Ramos (cell line): ENCODE data around the gene LRP3.

Experiments
- in situ Hi-C: fragments of 300-500 bp; cut with MboI; formaldehyde crosslinking; loops from one replicate; pipeline ENCODE4 v1.14.3; 2022; ENCODE audit warnings: low sequenced_read_pairs; ENCODE audit not compliant: unreplicated experiment

LRP3 gene

DNA sequence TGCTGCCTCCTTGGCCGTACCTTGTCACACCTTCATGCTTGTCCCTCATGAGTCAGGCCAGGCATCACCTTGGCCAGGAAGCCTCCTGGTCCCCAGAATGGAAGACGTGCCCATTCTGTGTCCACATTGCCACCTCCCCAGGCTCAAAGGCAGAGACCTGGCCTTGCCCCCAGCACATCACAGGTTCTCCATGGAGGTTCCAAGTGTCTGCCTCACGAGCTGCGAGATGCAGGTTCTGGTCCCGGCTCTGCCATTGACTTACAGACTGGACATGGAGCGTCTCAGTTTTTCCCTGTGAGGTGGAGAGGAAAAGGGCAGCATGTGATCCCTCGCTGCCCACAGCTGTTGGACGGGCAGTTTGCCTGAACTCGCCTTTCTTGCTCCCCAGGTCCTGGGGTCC, 40.6 kb downstream of the LRP3 start:
- in situ Hi-C loops = loop anchor here (5.0 to 10.0 kb wide), 2 partner anchors 173 to 540 kb away; no protein-coding TSS in a partner anchor

- in situ Hi-C loops = loop anchor here (5.0 to 10.0 kb wide), 2 partner anchors 172 to 539 kb away; no protein-coding TSS in a partner anchor
Observed at GRCh38 chr19:33235269-33235995, 41.3 kb downstream of the LRP3 start.

GRCh38 chr19:33235996-33236350, 41.8 kb downstream of the LRP3 start:
- in situ Hi-C loops = loop anchor here (5.0 to 10.0 kb wide), 2 partner anchors 171 to 539 kb away; no protein-coding TSS in a partner anchor

DNA sequence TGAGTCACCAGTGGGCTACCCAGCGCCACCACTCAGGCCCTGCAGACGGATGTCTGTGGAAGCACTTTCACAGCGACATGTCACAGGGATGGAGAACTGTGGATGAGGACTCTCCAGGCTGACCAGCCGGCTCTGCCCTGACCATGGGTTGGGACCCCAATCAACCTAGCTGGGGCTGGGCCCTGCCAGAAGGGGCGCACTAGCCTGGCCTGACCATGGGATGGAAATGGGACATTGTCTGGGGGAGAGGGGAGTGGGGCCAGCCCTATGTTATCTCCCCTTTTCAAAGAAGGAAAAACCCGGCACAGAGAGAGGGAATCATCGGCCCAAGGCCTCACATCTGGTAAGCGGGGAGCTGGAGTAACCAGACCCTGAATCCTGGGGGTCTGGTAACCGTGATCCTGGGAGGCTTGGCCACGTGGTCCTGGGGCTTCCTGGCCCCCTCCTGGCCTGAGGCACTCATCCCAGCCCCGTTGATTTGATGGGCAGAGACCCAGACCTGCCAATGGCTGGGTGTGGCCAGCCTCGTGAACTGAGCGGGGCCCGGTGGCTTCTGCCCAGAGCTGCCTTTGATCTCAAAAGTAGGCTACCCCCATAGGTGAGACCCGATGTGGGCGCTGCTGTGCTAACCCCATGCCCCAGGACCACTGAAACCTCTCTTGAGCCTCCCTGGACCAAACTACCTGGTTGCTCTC, 42.7 kb downstream of the LRP3 start:
- in situ Hi-C loops = loop anchor here (5.0 to 10.0 kb wide), 2 partner anchors 170 to 538 kb away; no protein-coding TSS in a partner anchor

DNA sequence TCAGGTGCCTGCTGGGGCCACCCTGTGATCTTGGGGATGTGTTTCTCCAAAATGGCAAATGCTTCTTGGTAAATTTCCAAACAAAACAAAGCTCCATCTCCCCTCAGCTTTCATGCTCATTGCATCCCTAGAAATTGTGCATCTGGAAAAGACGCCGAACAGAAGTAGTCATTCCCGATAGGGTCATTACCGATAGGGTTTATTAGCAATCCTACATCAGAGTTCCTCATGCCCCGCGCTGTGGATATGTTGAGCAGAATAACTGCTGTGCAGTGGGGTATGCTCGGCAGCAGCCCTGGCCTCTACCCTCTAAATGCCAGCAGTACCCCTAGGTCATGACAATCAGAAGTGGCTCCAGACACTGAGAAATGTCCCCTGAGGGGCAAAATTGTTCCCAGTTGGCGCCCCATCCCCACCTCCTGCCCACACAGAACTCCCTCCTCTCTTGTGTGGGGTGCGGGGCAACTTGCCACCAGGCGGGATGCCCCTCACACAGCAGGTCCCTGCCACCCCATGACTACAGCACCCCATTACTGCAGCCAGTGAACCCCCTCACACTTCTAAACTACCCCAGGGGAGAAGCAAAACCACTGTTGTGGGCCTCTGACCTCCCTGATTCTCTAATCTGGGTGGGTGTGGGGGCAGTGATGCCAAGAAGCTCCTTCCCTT, 44.5 kb downstream of the LRP3 start:
- in situ Hi-C loops = loop anchor here (5.0 to 10.0 kb wide), 2 partner anchors 169 to 536 kb away; no protein-coding TSS in a partner anchor

- in situ Hi-C loops = loop anchor here (5.0 to 10.0 kb wide), 2 partner anchors 168 to 535 kb away; no protein-coding TSS in a partner anchor
Observed at GRCh38 chr19:33239223-33239975, 45.3 kb downstream of the LRP3 start.

DNA sequence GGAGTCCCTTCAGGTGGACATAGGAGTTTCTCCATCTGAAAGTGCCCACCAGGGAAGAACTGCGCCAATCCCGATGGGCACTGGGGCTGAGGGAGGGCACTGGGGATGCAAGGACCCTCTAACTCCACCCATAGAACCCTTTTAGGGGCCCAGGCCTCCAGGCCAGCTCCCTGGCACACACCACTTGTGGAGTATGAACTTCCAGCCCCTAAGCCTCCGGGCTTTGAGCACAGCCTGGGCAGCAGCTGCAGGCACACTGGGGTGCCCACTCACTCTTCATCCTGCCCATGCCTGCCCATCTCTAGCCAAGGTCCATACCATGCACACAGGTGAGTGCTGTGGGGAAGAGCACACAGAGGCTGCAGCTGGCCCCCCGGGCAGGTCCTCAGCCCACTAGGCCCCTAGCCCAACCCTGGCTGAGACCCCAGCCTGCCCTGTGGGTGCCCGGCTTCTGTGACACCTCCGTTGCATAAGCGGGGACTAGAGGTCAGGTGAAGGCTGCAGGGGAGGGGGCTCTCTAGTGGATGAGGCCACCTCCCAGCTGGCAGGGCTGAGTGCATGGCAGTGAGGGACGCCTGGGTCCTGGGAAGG, 46.1 kb downstream of the LRP3 start:
- in situ Hi-C loops = no loop called here

DNA sequence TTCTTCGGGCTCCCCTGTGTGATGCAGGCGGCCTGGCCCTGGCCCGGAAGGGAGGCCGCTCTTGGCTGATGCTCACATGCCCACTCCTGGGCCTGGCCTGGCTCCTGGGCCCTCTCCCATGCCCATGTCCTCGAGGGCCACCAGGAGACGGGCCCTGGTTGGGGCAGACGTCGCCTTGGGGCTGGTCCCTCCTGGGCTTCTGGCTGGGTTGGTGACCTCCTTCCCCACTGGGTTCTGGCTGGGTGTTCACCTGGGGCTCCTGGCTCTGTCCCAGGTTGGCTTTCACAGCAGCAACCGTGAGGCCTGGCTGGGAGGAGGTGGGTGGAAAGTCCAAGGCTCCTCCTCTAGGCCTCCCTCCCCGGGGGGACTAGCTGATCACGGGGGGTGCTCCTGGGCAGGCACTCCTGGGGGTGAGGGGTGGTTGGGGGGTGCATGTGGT, 47.0 kb downstream of the LRP3 start:
- in situ Hi-C loops = no loop called here

DNA sequence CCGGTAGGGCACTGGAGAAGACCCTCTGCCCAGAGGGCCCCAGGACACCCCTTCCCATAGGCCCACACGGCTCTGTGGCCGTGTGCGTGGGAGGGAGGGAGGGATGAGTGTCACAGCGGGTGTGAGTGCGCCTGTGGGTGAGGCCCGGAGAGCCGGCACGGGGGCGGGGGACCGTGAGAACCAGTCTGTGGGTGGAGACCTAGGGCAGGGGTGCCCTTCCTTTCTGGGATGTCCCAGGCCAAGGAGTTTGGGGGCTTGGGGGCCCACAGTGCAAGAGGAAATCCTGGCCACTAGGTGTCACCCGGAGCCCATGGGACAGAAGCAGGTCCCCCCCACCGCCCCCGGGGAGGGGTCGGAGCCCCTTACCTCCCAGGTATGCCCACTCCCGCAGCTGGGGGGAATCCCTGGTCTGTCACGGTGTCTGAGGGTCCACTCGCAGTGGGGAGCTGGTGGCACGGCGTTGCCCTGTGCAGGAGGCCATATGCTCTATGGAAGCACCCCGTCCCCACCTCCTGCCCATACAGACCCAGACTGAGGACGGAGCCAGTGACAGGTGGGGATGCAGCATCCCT, 47.5 kb downstream of the LRP3 start:
- in situ Hi-C loops = no loop called here

GRCh38 chr19:33242131-33242530, 48.0 kb downstream of the LRP3 start:
- in situ Hi-C loops = no loop called here

DNA sequence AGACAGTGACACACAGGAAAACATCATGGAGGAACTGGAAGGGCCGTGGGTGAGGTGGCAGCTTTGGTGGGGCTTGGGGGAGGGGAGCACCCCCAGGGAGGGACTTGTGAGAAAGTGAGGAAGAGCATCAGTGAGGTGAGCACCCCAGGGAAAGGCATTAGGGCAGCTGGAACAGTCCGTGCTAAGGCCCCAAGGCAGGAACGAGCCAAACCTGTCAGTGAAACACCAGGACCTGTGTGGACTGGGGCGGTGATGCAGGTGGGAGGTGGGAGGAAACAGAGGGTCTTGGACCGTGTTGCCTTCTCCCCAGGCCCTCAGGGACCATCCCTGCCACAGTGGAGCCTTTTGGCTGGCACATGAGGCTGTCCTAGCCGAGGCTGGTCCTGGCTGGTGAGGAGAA, 48.8 kb downstream of the LRP3 start:
- in situ Hi-C loops = no loop called here

- in situ Hi-C loops = no loop called here
Observed at GRCh38 chr19:33245948-33246708, 52.0 kb downstream of the LRP3 start.

- in situ Hi-C loops = no loop called here
Observed at GRCh38 chr19:33246709-33247440, 52.7 kb downstream of the LRP3 start.

DNA sequence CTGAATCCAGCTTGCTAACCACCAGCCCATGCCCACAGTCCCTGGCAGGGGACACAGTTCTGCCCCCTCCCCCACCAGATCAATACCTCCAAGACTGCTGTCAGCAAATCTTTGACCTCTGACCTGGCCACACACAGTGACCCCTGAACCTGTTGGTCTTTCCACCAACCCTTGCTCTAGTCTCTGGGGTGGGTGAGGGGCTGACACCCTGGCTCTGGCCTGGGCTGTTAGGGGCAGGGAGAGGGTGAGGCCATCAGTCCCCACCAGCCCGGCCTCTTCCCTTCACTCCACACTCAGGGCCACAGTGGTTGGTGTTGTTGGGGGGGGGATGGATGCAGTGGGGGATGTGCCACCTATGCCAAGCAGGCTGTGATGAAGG, 53.3 kb downstream of the LRP3 start:
- in situ Hi-C loops = no loop called here

DNA sequence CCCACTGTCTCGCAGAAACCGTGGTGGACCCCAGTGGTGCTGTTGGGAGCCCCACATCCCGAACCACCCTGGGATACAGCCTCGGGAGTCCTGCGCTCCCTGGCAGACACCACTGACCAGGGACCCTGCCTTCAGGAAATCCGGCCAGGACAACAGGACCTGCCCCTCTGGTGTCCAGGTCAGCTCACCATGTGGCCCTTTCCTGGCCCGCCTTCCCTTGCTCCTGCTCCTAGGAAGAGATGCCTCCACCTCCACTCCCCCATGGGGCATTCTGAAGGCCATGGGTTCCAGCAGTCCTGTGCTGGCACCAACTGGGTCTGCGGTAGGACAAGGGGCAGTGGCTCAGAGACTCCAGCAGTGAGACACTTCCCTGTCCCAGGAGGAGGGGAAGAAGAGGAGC, 54.0 kb downstream of the LRP3 start:
- in situ Hi-C loops = no loop called here

DNA sequence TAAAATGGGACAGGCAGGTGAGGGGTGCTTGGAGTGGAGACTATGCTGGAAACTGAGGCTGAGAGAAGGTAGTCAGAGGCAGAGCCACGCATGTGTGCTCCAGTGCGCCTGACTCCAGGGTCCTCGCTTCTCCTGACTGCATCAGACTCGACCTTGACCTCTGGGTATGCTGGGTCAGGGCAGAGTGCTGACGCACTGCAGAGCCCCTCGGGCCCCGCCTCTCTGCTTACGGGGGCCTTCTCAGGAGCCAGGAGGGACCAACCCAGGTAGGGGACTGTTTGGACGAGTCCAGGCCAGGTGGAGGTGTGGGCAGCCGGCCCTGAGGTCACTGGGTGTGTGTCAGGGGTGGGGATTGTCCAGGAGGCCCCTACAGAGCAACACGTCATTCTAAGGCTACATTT, 54.4 kb downstream of the LRP3 start:
- in situ Hi-C loops = no loop called here

GRCh38 chr19:33248954-33249613, 55.0 kb downstream of the LRP3 start:
- in situ Hi-C loops = no loop called here
